BE2C (cell line): ENCODE measurements around the gene PDK2.

ENCODE experiments used
- DNase-seq: peaks from one replicate; pipeline ENCODE4 v3.0.0-alpha.2; 2020
- H3K27me3 ChIP-seq: fragments of 250-450 bp; sonication (Bioruptor Pico); 2 replicates; pipeline ENCODE4 v1.5.1; 2020; ENCODE audit warnings: mild to moderate bottlenecking
- H3K36me3 ChIP-seq: fragments of 250-450 bp; sonication (Bioruptor Pico); 2 replicates; pipeline ENCODE4 v1.5.1; 2020; ENCODE audit warnings: mild to moderate bottlenecking
- H3K4me1 ChIP-seq: fragments of 250-450 bp; sonication (Bioruptor Pico); 2 replicates; pipeline ENCODE4 v1.5.1; 2020
- H3K4me3 ChIP-seq: 2 replicates; pipeline ENCODE4 v1.5.1; 2011; ENCODE audit warnings: low read depth, low read length
- H3K9me3 ChIP-seq: fragments of 250-450 bp; sonication (Bioruptor Pico); 2 replicates; pipeline ENCODE4 v1.5.1; 2020
- TF ChIP-seq, protein P1 (sequence below): IDR thresholded peaks from 2 replicates; pipeline ENCODE4 v1.5.1; 2012; ENCODE audit warnings: mild to moderate bottlenecking, low read depth, low read length

PDK2 gene

DNA sequence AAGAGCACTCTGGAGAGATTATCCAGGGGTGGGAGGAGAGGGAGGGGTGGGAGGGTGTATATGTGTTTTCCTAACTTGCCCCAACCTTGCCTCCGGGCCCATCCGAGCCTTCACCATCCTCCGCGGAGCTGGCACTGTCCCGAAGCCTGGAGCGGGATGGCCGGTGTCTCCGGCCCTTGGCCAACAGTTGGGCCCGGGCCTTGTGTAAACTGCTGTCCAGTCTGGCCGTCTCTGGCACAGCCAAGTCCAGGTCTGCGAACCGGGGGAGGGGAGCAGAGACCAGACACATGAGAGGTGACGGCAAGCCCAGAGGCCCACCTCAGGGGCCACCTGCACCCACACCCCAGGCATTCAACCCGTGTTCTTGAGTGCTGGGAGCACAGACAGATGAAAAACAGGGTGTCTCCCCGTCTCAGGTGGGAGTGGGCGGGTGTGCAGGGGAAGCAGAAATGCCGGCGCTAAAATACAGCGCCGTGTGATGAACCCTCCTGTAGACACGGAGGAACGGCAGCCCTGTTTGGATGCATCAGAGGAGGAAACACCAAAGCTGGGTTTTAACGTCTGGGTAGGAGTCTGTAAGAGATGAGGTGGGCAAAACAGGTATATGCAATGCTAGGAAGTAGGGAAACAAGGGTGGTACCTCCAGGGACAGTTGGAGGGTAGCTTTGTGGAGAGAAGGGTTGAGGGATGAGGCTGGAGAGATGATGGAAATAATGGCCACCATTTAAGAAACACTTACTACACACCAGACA, 23.1 kb downstream of the PDK2 start:
- Histone ChIP-seq H3K4me1 (0 out of 2 replicates have a peak, but pooled peaks cover 2% of the 10 kb centered on the region), H3K27me3 (no peaks in the 10 kb centered on the region), H3K4me3 (no peak overlapping the region), H3K36me3 (no peaks in the 10 kb centered on the region), H3K9me3 (no peaks in the 10 kb centered on the region)
- TF ChIP-seq, protein P1, sequence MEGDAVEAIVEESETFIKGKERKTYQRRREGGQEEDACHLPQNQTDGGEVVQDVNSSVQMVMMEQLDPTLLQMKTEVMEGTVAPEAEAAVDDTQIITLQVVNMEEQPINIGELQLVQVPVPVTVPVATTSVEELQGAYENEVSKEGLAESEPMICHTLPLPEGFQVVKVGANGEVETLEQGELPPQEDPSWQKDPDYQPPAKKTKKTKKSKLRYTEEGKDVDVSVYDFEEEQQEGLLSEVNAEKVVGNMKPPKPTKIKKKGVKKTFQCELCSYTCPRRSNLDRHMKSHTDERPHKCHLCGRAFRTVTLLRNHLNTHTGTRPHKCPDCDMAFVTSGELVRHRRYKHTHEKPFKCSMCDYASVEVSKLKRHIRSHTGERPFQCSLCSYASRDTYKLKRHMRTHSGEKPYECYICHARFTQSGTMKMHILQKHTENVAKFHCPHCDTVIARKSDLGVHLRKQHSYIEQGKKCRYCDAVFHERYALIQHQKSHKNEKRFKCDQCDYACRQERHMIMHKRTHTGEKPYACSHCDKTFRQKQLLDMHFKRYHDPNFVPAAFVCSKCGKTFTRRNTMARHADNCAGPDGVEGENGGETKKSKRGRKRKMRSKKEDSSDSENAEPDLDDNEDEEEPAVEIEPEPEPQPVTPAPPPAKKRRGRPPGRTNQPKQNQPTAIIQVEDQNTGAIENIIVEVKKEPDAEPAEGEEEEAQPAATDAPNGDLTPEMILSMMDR, result no peak
- DNase-seq, result no peak

DNA sequence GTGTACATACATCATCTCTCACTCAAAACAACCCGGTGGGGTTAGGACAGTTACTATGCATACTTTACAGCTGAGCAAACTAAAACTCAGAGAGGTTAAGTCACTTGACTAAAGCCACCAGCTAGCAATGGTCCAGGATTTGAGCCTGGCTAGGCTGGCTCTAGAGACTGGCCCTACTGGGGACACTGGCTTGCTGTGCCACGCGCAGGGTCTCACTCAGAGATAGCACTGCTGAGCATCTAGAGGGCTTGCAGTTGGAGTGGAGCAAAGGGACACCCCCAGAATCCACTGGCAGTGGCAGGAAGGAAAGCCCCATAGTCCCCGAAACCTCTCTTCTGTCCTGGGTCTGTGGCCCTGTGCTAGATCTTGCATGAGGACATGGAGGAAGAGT, 23.7 kb downstream of the PDK2 start:
- DNase-seq, result no peak
- 0 out of 2 replicates have a peak, but pooled peaks cover 7% of the 10 kb centered on the region for H3K4me1 ChIP-seq
- H3K4me3 ChIP-seq, result no peak overlapping the region
- H3K9me3 ChIP-seq, result no peaks in the 10 kb centered on the region
- H3K27me3 ChIP-seq, result no peaks in the 10 kb centered on the region
- H3K36me3 ChIP-seq, result no peaks in the 10 kb centered on the region
- TF ChIP-seq, protein P1, result no peak

DNA sequence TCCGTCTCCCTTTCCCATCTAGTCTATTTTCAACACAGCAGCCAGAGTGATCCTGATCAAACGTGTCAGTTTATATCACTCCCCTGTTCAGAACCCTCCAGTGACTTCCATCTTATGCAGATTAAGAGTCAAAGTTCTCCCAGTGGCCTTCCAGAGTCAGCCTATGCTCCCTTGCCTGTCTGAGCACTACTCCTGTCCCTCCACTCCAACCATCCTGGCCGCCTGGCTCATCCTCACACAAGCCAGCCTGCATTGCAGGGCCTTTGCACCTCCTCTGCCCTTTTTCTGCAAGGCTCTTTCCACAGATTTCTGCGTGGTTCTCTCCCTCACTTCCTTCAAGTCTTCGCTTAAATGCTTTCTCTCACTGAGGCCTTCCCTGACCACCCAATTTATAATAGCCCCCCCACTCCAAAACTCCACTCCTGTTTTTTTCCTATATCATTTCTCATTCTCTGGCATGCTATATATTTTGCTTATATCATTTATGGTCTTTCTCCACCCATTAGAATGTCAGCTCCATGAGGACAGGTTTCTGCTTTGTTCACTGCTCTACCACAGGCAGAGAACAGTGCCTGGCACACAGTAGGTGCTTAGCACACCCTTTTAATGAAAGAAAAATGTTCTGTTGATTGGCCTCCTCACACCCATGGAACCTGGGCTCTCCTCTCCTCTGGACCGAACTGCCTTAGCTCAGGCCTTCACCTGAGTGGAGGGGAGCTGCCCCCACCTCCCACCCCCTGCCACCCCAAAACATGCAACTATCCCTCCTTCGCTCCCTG, 25.5 kb downstream of the PDK2 start:
- TF ChIP-seq, protein P1, result no peak
- Histone ChIP-seq H3K9me3 (no peaks in the 10 kb centered on the region), H3K36me3 (no peaks in the 10 kb centered on the region), H3K27me3 (no peaks in the 10 kb centered on the region), H3K4me1 (peaks cover 10% of the 10 kb centered on the region; the same call in 1 of the 2 replicates), H3K4me3 (no peak overlapping the region)
- DNase-seq, result no peak

DNA sequence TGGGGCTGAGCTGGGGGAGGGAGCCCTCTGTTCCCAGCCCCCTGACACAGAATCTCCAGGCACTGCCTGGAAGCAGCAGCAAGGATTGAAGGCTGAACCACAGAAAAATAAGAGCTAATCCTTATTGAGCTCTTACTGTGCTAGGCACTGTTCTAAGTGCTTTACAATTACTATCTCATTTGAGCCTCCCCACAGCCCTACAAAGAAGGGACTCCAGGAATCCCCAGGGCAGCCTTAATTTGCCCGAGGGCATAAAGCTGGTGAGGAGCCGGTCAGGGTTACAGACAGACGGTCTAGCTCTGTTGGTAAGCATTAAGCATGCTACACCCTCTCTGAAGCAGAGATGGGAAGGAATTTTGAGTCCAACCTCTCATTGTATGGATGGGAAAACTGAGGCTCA, 27.8 kb downstream of the PDK2 start:
- Histone ChIP-seq H3K4me1 (peaks cover 10% of the 10 kb centered on the region; the same call in 1 of the 2 replicates), H3K36me3 (no peaks in the 10 kb centered on the region), H3K4me3 (no peak overlapping the region), H3K27me3 (no peaks in the 10 kb centered on the region), H3K9me3 (no peaks in the 10 kb centered on the region)
- no peak for DNase-seq
- TF ChIP-seq, protein P1, result no peak

DNA sequence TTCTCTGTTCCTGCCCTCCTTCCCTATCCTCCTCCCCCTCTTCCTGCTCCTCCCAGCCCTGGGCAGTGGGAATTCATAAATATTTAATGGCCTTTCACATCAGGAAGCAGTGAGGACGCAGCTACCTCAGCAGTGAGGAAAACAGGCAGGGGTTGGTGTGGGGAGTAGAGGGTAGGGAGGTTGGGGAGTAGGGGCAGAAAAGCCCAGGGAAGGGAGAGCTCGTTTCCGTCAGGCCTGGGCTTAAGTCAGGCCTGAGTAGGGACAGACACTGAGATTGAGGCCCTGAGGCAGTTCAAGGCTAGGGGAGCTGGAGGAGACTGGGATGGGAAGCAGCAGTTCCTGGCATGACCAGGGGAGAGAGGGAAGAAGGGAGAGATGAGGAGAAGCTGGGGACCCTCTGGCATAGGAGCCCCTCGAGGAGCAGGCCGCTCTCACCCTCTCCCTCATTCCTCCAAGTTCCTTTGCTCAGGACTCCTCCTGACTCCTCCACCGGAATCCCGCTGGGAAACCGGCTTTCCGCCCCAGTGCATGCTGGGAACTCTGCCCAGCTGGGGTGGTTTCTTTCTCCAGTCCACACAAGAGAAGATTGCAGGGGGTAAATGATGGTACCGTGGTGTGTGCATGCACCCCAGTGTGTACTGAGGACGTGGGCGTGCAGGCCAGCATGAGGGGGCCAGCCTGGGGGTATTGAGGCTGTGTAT, 28.6 kb downstream of the PDK2 start:
- DNase-seq, result no peak
- Histone ChIP-seq H3K4me3 (no peak overlapping the region), H3K27me3 (peaks cover 3% of the 10 kb centered on the region; the same call in 1 of the 2 replicates), H3K4me1 (peaks cover 10% of the 10 kb centered on the region; the same call in 1 of the 2 replicates), H3K36me3 (no peaks in the 10 kb centered on the region), H3K9me3 (no peaks in the 10 kb centered on the region)
- TF ChIP-seq, protein P1, result no peak
